Right atrium auricular region (tissue), 2 donors: ENCODE measurements around the gene ADK. TPM values are rescaled to one million over a fixed set of nuclear protein-coding genes. Genes with fewer than 3 reads are reported as not detected.

Source experiments
- DNase-seq: peaks from one replicate; pipeline ENCODE4 v3.0.0-alpha.2; 2019; ENCODE audit warnings: low spot score
- H3K27ac ChIP-seq, 2 donors: fragments of 200-600 bp; sonication (generic); 1 replicate in 1 of 2; 2 replicates in 1 of 2; pipeline ENCODE4 v1.5.1; 2016 to 2019
- H3K27me3 ChIP-seq, 2 donors: fragments of 200-600 bp; sonication (generic); one replicate each; pipeline versions ENCODE4 v1.5.1 to v1.6.0; 2017 to 2019
- H3K36me3 ChIP-seq: fragments of 200-600 bp; sonication (generic); one replicate; pipeline ENCODE4 v1.5.1; 2016
- H3K4me1 ChIP-seq, 2 donors: fragments of 200-600 bp; sonication (generic); one replicate each; pipeline versions ENCODE4 v1.5.1 to v1.6.0; 2017 to 2019
- H3K4me3 ChIP-seq, 2 donors: fragments of 200-600 bp; sonication (generic); 1 replicate in 1 of 2; 2 replicates in 1 of 2; pipeline ENCODE4 v1.5.1; 2017 to 2019; ENCODE audit warnings: mild to moderate bottlenecking in 1 of 2, moderate library complexity in 1 of 2
- H3K9me3 ChIP-seq, 2 donors: fragments of 200-600 bp; sonication (generic); one replicate each; pipeline ENCODE4 v1.5.1; 2019
- total RNA-seq, 2 donors: library from RNA; depleted of rRNA; stranded (reverse); fragments of >200 nt; gene quantifications; one replicate each; pipeline ENCODE4 v1.1.0, GENCODE V29; 2016
- TF ChIP-seq, protein P1 (sequence below), 2 donors: fragments of 200-600 bp; sonication (generic); IDR thresholded peaks; one replicate each; pipeline ENCODE4 v1.5.1; 2019; ENCODE audit warnings: antibody characterized with exemption in 2 of 2

The ADK gene
- 10 to 100 TPM; 23.7 to 31.6 TPM for total RNA-seq

DNA sequence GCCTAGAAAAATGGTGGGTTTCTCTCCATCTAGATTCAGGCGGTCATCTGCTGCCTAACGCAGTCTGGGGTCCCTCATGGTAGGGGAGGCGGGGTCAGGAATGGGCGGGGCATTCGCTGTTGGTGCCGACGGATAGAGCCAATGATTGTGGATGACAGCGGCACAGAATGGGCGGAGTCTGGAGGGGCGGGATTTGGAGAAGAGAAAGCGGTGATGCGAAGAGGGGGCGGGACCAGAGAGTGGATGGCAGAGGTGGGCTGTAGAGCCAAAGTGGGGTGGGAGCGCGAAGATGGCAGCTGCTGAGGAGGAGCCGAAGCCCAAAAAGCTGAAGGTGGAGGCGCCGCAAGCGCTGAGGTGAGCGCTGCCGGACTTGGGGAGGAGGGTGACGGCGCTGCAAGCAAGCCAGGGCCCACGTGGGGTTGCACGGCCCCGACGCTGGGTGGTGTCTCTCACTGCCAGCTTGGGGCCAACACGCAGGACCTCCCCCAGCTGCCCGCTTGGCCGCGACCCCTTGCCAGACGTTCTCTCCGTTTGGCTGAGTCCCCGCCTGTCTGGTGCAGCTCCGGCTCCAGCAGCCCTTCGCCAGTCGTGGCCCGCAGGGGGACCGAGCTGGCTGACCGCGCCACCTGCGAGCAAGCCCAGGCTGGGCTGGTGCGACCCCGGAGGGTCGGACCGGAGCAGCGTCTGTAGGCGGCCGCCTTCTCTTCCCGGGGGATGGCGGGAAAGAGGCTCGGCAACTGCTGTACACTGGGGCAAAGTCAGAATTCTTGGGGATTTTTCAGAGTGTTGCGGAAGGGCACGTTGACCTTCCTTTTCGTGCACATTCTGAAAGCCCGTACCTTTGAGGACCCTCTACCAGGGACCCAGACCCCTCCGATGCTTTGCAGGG, at the start of gene ADK:
TSS of gene ADK (plus strand) at position 232 of the 889 bp plus-strand sequence. CDS start at position 290, 58 bp downstream.
- H3K36me3 ChIP-seq = no peaks in the 10 kb centered on the region
- TF ChIP-seq, protein P1, sequence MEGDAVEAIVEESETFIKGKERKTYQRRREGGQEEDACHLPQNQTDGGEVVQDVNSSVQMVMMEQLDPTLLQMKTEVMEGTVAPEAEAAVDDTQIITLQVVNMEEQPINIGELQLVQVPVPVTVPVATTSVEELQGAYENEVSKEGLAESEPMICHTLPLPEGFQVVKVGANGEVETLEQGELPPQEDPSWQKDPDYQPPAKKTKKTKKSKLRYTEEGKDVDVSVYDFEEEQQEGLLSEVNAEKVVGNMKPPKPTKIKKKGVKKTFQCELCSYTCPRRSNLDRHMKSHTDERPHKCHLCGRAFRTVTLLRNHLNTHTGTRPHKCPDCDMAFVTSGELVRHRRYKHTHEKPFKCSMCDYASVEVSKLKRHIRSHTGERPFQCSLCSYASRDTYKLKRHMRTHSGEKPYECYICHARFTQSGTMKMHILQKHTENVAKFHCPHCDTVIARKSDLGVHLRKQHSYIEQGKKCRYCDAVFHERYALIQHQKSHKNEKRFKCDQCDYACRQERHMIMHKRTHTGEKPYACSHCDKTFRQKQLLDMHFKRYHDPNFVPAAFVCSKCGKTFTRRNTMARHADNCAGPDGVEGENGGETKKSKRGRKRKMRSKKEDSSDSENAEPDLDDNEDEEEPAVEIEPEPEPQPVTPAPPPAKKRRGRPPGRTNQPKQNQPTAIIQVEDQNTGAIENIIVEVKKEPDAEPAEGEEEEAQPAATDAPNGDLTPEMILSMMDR (IDR thresholded peaks at IDR 0.05) = peak in 1 of 2 donors; percentile 59
- H3K4me3 ChIP-seq = peak within 1 kb of the TSS; percentile 71 to 84
- peaks cover 0 to 35% of the 10 kb centered on the region in 2 donors for H3K4me1 ChIP-seq
- no peaks in the 10 kb centered on the region for H3K27me3 ChIP-seq
- H3K27ac ChIP-seq = peak within 1 kb of the TSS; percentile 85 to 90
- no peaks in the 10 kb centered on the region for H3K9me3 ChIP-seq
- DNase-seq = peak; percentile 99

DNA sequence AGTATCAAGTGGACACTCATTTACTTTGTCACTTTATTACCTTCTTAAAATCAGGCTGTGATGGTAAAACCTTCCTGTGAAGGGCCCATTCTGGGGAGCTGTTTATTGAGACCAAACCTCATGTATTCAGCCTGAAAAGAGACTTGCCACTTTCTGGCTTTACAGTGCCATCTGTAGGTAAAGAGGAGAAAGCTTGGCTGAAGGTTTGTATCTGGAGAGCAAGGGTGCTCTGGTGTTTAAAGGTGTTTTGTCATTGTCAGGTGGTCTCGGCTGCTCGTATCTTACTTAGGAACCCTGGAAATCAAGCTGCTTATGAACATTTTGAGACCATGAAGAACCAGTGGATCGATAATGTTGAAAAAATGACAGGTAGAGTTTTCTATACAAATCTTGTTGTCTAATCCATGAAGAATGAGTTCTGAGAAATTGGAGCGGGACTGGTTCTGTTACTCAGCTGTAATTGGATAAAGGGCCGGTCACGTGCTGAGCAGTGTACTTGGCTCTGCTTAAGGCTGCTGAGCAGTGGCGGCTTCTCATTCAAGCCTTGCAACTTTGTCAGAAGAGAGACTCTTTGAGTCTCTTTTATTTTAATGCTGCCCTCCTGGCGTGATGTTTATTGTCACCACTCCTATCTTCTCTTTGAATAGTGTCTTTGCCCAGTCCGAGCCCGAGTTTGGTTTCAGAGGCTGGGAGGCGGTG, 47.3 kb upstream of the ADK start:
- Histone ChIP-seq H3K4me3 (no peak overlapping the region), H3K36me3 (peaks cover 94% of the 10 kb centered on the region), H3K27ac (no peak overlapping the region), H3K27me3 (no peaks in the 10 kb centered on the region), H3K9me3 (no peaks in the 10 kb centered on the region), H3K4me1 (no peaks in the 10 kb centered on the region)
- no peak for DNase-seq
- TF ChIP-seq, protein P1 (IDR thresholded peaks at IDR 0.05) = no peak

DNA sequence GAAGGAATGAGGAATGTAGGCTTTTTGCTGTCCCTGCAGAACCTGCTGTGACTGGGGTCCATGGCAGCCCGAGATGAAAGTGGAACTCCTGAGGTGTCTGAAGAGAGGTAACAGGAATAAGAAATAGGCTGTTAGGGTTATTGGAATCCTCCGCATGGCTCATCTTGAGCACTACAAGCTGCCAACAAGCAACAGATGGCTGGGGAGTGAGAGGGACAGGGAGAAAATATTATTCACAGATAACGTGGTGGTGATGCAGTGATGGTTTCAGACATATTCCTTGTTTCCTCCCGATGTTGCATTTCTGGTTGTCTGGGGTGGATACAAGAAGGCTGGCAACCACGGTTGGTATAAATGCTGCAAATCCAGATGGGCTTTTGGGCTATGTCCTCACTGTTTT, 46.5 kb upstream of the ADK start:
- Histone ChIP-seq H3K4me1 (no peaks in the 10 kb centered on the region), H3K36me3 (peaks cover 94% of the 10 kb centered on the region), H3K4me3 (no peak overlapping the region), H3K27me3 (no peaks in the 10 kb centered on the region), H3K27ac (no peak overlapping the region), H3K9me3 (no peaks in the 10 kb centered on the region)
- TF ChIP-seq, protein P1 (IDR thresholded peaks at IDR 0.05) = no peak
- DNase-seq = no peak

DNA sequence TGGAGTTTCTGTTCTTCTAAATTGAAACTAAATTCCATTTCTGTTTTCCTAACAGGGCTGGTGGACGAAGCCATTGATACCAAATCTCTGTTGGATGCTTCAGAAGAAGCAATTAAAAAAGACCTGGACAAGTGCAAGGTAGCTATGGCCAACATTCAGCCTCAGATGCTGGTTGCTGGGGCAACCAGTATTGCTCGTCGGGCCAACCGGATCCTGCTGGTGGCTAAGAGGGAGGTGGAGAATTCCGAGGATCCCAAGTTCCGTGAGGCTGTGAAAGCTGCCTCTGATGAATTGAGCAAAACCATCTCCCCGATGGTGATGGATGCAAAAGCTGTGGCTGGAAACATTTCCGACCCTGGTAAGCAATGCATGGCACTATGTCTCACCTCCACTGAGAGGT, 46.0 kb upstream of the ADK start:
- TF ChIP-seq, protein P1 (IDR thresholded peaks at IDR 0.05) = no peak
- Histone ChIP-seq H3K27me3 (no peaks in the 10 kb centered on the region), H3K9me3 (no peaks in the 10 kb centered on the region), H3K36me3 (peaks cover 94% of the 10 kb centered on the region), H3K4me3 (no peak overlapping the region), H3K4me1 (no peaks in the 10 kb centered on the region), H3K27ac (no peak overlapping the region)
- no peak for DNase-seq

DNA sequence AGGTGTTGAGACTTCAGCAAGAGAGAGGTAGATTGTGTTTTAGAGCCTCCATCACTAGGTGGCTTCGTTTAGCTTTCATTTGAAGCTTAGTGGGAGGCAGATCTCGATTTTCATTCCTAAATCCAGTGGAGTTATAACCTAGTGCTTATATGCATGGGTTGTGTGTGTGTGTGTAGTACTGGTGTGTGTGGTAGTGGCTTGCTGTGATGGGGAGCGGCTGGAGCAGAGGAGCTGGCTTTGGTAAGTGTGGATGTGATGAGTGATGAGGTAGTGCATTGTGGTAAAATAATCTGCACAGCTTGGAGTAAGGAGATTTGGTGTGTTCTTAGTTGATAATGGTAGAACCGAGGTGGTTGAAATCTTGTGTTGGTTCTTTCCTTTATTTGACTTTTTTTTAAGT, 43.6 kb upstream of the ADK start:
- no peaks in the 10 kb centered on the region for H3K4me1 ChIP-seq
- no peak for DNase-seq
- H3K4me3 ChIP-seq = no peak overlapping the region
- H3K36me3 ChIP-seq = peaks cover 98% of the 10 kb centered on the region
- no peaks in the 10 kb centered on the region for H3K27me3 ChIP-seq
- H3K9me3 ChIP-seq = no peaks in the 10 kb centered on the region
- H3K27ac ChIP-seq = no peak overlapping the region
- TF ChIP-seq, protein P1 (IDR thresholded peaks at IDR 0.05) = no peak
